Activated T-helper 1 cell treated with anti-CD3 and anti-CD28 coated beads, Interleukin-2, amount 50 U/mL, for 16 hours (primary cell): ENCODE measurements around the gene EPN2.
"Not testable (repeated sequence)": the region's sequence is repeated elsewhere in the genome, so short reads cannot be mapped to it uniquely, and the experiment has no call there.

ENCODE experiments used
- DNase-seq, 2 donors: peaks; one replicate each; pipeline ENCODE4 v3.0.0-alpha.2; 2020; ENCODE audit warnings: low read depth in 1 of 2, low spot score in 1 of 2

EPN2 gene

DNA sequence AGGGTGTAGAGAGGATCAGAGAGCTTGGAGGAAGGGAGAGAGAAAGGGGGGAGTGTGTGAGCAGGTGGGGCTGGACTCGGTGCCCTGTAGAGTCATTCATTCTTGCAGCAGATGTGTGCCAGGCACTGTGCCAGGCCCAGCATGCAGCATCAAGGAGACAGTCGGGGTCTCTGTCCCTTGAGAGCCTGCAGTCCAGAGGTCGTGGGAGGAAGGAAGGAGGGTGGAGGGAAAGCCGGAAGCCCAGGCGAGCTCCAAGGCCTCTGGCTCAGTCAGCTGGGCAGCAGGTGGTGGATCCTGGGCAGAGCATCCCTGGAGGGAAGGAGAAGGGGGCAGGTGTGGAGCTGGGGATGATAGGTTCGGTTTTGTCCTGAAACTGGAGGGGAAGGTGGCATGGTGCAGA is 27.5 kb downstream of the EPN2 start:
- DNase-seq = no peak

DNA sequence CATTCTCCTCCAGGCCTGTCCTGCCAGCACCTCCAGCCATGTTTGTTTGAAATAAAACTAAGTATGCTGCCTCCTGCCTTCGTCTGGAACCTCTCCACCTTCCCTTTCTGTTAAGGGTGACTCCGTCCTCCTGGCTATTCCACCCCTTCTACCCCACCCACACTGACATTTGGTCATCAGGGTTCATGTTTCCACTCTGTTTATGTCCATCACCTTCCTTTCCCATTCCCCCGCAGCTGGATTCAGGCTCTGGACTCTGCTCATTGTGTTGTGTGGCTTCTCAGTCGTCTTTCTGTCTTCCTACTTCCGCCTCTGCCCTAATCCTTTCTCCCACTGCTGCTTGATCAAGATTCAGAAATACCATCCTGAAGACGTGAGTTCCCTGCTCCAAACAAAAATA is 28.6 kb downstream of the EPN2 start:
- DNase-seq = no peak

DNA sequence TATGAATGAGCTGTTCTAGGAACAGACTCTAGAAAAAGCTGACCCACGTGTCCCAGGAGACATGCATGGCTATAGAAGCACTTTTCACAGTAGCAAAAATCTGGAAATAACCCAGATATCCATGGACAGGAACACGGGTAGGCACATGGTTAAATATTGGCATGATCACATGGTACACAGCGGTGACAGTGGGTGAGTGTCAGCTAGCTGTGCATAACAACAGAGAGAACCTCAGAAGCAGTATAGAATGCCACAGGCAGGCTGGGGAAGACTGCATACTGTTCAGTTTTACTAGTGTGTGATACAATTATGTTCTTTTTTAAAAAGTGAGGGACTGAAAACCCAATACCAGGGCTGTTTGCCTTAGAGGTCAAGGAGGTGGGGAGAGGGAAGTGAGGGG is 31.4 kb downstream of the EPN2 start:
- no peak for DNase-seq

DNA sequence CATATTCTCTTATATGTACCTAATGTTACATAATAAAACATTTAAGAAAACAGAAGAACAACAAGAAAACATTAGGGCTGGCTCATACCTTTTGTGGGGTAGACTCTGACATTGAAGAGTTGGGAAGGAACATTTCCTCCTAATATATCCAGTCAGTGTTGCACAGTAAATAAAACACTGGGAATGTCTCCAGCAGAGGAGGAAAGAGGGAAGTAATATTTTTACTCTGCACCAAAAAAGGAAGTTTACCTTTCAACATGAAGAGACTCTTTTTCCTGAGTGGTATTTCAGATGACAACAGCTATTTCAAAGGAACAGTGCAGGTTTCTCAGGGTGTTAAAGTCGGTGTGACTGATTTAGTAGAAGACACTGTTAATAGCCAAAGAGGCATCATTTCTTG is 31.9 kb downstream of the EPN2 start:
- DNase-seq = no peak

DNA sequence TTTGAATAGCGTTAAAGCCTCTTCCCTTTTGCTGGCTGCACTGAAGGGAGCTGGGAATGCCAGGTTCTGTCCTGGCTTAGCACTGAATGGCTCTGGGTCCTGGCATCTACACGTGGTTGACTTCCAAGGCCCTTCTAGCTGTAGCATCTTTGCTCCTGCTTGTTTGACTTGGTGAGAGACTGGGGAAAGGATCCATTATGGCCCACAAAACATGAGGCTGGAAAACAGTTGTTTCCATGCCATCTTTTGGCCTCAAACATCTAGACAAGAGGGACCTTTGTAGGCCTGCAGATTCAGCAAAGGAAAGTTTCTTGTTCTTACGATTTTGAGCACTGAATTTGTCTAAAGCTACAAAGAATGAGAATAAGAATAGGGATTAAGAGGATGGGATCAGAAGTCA is 32.5 kb downstream of the EPN2 start:
- no peak for DNase-seq

DNA sequence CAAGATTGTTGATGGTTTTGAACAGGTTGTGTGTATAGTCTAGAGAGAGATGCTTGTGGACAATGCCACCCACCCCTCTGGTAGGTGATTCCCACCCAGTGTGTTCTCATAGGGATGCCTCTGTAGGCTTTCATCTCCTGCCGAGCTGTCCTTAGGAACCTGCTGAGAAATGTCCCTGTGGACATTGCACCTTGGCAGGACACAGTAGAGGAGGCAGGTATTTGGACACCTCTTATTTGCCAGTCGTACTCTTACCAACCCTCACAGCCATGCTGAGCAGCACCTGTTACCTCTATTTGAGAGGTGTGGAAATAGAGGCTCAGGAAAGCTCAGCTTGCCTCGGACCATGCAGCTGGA is 33.2 kb downstream of the EPN2 start:
- no peak for DNase-seq

DNA sequence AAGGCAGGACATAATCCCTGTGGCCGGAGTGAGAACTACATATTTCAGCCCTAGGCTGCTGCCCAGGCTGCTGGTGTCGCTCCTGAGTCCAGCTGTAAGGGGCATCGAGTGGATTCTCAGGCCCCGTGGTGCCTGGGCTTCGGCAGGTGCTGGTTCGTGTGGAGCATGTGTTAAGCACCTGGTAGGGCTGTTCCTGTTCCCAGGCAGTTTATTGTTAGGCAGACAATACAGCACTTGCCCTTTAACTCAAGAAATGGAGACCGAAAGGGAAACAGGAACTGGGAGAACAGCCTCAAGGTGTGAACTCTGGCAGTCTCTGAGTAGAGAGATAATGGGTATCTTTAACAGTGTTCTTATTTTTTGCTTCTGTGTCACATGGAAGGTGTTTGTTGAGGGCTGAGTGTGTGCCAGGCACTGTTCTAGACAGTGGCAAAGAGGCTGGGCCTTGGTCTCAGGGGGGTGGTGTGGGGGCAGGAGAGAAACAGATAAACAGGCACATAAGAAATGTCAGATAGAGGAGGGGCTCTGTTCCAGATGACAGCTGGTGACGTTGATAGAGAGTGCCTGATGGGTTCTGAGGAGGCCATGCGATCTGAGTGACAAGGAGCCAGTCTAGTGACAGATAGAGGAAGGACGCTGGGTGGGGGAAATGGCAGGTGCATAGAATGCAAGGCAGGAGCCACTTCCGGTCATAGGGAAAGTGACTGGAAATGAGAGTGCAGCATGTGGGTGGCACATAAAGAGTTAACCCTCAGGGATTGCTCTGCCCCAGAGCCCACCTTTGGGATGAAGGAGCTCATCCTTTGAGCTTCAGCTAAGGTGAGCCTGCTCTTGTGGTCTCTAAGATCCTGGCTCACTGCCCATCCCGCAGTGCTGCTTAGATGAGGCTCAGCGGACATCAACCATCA is 33.8 kb downstream of the EPN2 start:
- DNase-seq = no peak

DNA sequence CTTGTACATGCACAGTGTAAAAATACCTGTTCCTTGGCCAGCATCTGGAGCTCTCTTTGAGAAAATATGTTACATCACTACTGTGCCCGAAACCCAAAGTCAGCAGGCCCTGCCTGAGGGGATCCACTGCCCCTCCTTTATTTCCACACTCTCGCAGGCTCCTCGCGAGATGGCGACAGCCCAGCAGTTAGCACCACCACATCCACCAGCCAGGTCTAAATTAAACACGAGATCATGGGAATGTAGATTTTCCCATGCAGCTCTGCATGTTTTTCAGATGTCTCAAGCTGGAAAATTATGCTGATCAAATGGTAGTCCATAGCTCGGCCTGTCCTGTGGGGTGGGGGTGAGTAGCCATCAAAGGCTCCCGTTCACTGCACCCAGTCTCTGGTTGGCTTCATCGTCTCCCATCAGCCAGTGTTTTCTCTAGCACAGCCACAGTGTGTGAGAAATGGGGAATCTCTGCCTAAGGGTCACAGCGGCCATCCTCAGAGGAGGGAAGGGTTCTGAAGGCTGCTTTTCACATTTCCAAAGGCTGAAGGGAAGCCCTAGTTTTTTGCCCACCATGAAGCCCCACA is 34.7 kb downstream of the EPN2 start:
- DNase-seq = no peak

DNA sequence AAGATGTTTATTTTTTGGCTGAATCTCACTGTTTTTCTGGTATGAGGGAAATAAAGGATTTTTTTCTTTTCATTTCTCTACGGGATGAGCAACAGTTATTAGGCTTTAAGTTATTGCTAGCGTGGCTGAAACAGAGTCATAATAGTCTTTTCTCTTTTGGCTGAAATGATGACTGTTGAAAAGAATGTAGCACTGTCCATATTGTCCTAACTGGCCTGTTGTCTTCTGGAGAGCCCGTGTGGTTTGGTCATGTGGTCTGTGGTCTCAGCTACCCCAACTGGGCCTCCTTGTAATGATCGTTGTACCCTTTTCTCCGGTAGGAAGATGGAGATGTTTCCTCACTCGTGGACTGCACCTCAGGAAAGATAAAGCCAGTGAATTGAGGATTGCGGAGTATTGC is 36.6 kb downstream of the EPN2 start:
- no peak for DNase-seq

DNA sequence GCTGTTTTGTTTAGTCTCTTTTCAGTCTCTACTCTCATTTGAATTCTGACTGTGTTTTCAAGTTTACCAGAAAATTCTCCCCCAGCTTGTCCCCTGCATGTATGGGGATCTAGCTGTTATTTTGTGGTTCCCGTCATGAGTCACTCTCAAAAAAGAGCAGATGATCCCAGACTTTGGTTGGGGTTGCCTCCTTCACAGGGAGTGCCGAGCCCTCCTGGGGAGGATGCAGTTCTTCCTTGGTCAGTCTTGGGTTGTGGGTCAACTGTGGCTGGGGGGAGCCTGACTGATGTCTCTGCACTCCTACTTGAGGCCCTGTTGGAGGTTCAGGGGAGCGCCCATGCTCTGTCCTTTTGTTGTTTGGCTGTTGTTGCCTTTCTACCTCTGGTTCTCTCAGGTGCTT is 37.7 kb downstream of the EPN2 start:
- DNase-seq = no peak

DNA sequence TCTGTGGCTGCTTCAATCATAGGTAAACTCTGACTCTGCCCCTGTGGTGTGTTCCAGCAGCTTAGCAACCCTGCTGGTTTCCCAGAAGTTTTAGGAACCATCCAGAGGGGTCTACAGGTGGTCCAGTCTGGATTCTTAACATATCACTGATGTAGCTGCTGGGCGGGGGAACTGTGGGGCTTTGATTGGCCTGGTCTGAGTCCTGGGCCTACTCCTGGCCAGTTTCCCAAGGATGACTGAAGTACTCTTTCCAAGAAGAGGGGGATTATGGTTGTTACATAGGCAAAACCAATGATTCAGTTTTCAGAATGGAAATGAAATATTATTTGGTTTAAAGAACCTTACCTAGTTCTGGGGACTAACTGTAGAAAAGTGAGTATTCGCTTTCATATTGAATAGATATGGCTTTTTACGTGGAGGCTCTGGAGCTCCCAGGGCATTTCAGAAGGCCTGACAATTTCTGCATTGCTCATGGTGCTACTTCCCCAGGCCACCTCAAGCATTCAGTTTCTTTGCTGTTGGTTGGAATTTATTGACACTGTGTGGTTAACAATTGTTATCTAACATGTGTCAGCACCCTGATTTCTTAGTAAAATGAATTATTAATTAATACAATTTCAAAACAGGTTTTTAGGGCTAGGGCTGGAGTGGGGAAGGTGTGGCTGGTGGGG is 38.4 kb downstream of the EPN2 start:
- DNase-seq = no peak

DNA sequence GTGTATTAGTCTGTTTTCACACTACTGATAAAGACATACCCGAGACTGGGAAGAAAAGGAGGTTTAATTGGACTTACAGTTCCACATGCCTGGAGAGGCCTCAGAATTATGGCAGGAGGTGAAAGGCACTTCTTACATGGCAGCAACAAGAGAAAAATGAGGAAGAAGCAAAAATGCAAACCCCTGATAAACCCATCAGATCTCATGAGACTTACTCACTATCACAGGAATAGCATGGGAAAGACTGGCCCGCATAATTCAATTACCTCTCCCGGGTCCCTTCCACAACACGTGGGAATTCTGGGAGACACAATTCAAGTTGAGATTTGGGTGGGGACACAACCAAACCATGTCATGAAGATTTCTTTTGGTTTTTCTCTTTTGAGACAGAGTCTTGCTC is 41.1 kb downstream of the EPN2 start:
- not testable (repeated sequence) for DNase-seq

DNA sequence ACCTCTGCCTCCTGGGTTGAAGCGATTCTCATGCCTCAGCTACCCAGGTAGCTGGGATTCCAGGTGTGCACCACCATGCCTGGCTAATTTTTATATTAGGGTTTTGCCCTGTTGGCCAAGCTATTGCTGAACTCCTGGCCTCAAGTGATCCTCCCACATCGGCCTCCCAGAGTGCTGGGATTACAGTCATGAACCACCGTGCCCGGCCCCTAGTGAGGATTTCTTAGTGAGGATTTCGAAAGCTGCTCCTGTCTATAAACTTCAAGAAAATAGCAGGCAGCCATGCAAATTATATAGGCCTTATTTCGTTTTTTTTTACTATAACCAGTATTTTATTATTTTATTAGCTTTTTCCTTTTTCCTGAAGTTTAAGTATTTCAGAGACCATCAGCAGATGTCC is 41.6 kb downstream of the EPN2 start:
- DNase-seq = no peak

DNA sequence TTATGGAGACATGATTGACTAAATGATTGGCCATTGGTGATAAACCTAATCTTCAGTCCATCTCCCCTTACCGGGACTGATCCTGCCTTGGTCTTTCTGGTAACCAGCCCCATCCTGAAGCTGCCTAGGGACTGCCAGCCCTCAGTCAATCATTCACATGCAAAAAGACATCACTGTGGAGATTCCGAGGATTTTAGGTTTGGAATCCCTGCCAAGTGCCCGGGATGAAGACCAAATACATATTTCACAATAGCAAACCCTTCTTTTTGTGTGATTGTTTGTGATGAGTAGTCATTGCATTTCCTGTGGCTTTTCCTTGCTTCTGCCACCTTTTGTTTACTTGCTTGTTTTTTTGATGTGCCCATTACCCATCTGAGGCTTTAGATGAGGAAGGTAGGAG is 44.0 kb downstream of the EPN2 start:
- no peak for DNase-seq

DNA sequence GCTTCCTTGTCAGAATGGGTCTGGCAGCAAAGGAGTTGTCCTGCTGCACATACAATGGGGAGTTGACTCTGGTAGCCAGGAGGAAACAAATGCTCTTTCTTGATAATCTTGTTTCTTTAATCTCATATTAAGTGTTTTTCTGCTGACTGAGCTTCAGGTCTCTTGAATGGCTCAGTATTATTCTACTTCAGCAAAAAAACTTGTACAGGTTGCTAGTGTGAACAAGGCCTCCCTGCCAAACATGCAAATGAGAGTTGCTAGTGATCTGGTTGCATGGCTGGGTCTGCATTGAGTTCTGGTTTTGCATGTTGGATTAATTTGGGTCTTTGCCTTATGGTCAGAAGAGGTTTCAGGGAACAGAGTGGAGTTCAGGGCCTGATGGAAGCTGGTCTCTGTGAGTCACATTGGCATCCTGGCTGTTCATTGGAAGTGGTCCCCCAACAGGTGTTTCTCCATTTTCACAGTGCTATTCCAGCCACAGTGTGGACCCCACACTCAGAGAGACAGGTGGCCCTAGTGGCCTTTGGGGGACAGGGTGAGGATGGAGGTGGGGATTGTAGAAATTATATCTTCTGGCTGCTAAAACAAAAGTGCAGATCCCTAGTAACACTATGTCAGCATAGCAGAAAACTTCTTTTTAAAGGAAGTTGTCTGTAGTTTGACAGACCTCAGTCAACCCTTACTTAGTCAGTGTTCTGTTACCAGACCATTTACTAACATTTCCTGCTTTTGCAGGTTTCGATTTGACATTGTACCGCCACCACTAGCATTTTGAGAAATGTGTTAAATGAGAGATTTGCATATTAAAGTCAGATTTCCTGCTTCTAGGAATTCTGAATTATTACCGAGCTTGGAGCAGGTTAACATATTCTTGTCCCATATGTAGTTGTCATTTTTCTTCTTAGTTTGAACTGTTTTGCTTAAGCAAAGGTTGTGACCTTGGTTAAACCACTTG is 47.1 kb downstream of the EPN2 start:
- DNase-seq = no peak

DNA sequence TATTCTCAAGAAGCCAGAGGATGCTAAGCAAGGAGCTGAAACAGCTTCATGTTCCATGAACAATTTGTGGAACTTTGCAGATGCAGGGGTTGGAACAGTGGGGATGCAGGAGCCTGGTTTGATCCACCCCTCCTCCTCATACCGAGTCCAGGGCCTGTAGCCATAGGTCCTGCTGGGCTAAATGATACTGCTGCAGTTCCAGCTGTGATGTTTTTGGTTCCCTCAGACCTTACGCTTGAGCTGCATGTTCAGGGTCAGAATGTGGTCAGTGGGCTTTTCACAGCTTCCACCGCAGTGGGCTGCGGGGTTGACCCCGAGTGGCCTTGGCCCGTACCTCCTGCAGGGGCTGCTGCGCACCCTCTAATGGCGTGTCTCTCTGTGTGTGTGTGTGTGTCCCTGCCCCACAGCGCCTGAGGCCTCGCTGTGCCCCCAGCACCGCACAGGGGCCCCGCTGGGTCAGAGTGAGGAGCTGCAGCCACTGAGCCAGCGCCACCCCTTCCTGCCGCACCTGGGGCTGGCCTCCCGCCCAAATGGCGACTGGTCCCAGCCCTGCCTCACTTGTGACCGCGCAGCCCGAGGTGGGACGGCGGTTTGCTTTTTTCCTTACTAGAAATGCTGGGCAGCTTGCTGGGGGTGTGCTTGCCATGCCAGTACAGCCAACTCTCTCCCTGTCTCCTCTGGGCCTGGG is 48.2 kb downstream of the EPN2 start:
- DNase-seq = no peak

DNA sequence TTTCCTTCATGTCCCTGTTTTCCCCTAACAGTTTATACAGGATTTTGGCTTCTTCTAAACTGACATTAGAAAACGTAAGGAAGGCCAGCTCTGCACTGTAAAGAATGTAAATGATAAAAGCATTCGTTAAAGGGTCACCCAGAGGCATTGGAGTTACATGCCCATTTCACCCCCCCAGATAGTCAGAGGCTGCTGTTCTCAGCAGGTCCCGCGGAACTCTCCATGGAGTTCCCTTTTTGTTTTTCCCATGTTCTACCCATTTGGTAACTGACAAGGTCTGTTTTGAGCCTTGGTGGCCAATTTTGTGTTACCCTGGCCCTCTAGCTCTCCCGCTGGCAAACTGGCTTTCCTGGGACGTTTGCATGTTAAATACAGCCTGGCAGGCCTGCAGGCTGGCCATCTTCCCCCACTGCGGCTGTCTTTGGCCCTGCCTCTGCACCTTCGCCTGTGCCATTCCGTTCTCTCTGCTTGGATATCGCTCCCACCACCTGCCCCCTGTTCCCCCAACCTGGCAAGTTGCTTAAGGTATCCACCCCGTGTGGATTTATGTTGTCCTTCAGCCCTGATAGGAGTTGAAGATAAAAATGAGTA is 49.7 kb downstream of the EPN2 start:
- no peak for DNase-seq

DNA sequence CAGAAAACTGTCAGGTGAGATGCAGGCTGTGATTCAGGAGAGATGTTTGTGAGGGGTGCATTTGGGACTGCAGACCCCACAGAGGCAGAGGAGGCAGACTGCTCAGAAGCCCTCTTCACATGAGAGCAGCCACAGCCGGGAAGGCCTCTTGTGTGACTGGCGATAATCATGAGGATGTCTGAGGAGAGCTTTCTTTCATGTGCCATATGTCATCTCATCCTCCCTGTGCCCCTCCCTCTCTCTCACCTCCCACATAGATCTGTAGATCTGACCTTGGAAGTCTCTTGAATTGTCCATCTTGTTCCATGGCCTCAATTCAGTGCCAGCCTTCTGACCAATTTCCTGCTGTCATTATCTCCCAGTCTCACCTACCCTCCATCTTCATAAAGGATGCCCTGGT is 50.5 kb downstream of the EPN2 start:
- DNase-seq = no peak

DNA sequence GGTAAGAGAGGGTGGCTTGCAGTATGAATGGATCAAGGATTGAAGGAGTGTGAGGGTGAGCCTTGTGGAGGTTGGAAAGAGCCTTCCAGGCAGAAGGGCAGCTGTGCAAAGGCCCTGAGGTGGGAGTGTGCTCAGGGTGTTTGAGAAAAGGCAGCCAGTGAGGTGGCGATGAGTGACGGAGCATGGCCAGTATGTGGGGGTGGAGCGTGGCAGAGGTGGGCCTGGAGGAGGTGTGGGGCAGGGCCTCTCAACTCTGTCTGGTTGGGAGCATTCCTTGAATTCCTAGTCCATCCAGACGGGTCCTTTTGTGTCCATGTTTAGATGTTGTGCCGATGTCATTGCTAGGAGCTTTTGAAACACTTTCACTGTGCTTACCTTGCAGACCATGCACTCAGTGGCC is 51.3 kb downstream of the EPN2 start:
- DNase-seq = no peak

DNA sequence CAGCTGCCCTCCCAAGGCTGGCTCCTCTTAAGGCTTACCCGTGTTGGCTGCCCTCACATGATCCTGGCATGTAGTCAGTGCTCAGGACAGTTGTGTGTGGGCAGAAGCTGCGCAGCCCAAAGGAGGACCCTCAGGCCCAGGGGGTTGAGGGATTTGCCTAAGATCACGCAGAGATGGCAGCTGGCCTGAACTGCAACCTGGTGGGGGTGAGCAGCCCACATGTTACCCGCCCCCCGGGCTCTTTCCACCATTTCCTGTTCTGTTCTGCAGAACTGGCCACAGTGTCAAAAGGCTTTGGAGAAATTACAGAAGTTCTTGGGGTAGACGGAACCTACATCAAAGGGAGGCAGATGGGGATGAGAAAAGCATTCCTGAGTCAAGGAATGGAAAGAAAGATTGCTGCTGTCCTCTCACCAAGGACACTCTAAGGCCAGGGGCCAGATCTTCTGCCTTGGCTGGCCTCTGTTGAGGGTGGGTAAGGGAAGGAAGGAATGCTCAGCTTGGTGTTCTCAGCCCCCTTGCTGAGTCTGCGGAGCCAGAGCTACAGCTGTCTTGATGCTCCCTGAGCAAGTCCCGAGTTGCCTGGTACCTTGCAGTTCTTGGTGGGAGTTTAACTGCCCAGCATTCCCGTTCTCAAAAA is 53.0 kb downstream of the EPN2 start:
- no peak for DNase-seq
